ENCODE measurements around the gene VCPKMT. TPM values are rescaled to one million over a fixed set of nuclear protein-coding genes. Genes with fewer than 3 reads are reported as not detected.

The VCPKMT gene
- total and polyA plus RNA-seq, 9 of the 15 experiments (the other 6 are each of a cell fraction or from before 2014, with no cell fraction given) = 2.7 to 7.8 (median 6.3) TPM

GRCh38 chr14:50116181-50116956 lies at the start of gene VCPKMT (continued):
- TF ChIP-seq STAT6 (CRISPR knock-in tag; IDR thresholded peaks at IDR 0.05) = no peak
- TF ChIP-seq RCOR1 (IDR thresholded peaks at IDR 0.05; ENCODE audit: borderline replicate concordance in 1 of 2, low read depth in 2 of 2, low read length in 2 of 2) = peak in 1 of 2 experiments; percentile 16; a peak in 1 of 4 replicates
- TF ChIP-seq CREM (IDR thresholded peaks at IDR 0.05; ENCODE audit: low read depth) = peak; percentile 99
- TF ChIP-seq ZKSCAN8 (CRISPR knock-in tag; IDR thresholded peaks at IDR 0.05) = no peak
- peak; percentile 77 for TF ChIP-seq FOXP1 (CRISPR knock-in tag; IDR thresholded peaks at IDR 0.05)
- no peak for TF ChIP-seq CEBPB (tag; IDR thresholded peaks at IDR 0.05)
- TF ChIP-seq EP400 (IDR thresholded peaks at IDR 0.05) = peak; percentile 87
- TF ChIP-seq ELF1 (tag; IDR thresholded peaks at IDR 0.05) = peak; percentile 37; the same call in 1 of the 2 replicates
- TF ChIP-seq TRIM24 (IDR thresholded peaks at IDR 0.05) = no peak
- TF ChIP-seq ZNF778 (CRISPR knock-in tag; IDR thresholded peaks at IDR 0.05) = no peak
- TF ChIP-seq PHTF2 (CRISPR knock-in tag; IDR thresholded peaks at IDR 0.05) = no peak
- TF ChIP-seq C11orf30 (IDR thresholded peaks at IDR 0.05; ENCODE audit: low read depth) = peak; percentile 98
- TF ChIP-seq ARHGAP35 (IDR thresholded peaks at IDR 0.05; ENCODE audit: partially characterized antibody) = no peak
- peak; percentile 96 for TF ChIP-seq RBFOX2 (IDR thresholded peaks at IDR 0.05; ENCODE audit: low read depth, low read length)
- no peak for TF ChIP-seq ZBTB5 (IDR thresholded peaks at IDR 0.05)
- no peak for TF ChIP-seq ZNF696 (CRISPR knock-in tag; conservative IDR thresholded peaks at IDR 0.05)
- peak; percentile 92 for TF ChIP-seq RBBP5 (IDR thresholded peaks at IDR 0.05; ENCODE audit: borderline replicate concordance, insufficient read depth, low read length, poor library complexity, severe bottlenecking)
- TF ChIP-seq CREB1 (IDR thresholded peaks at IDR 0.05) = peak; percentile 98
- peak; percentile 98 for TF ChIP-seq CREB1 (CRISPR knock-in tag; IDR thresholded peaks at IDR 0.05)
- TF ChIP-seq ATF4 (CRISPR knock-in tag; IDR thresholded peaks at IDR 0.05) = no peak
- peak; percentile 93 for TF ChIP-seq TAF1 (IDR thresholded peaks at IDR 0.05; ENCODE audit: control insufficient read depth, extremely low read depth, insufficient read depth, low read length, severe bottlenecking)
- TF ChIP-seq BDP1 (IDR thresholded peaks at IDR 0.05; ENCODE audit: insufficient read depth, insufficient read length) = no peak
- TF ChIP-seq SNRNP70 (optimal IDR thresholded peaks at IDR 0.05; ENCODE audit: low read depth, low read length) = no peak
- no peak for TF ChIP-seq KLF10 (CRISPR knock-in tag; IDR thresholded peaks at IDR 0.05)
- peak; percentile 38; the same call in 1 of the 2 replicates for TF ChIP-seq SMAD4 (CRISPR knock-in tag; conservative IDR thresholded peaks at IDR 0.05)

Data from K562 (cell line).